ENCODE data around the gene CXCL17.
"Not testable (repeated sequence)": the region's sequence is repeated elsewhere in the genome, so short reads cannot be mapped to it uniquely, and the experiment has no call there.

The CXCL17 gene

DNA sequence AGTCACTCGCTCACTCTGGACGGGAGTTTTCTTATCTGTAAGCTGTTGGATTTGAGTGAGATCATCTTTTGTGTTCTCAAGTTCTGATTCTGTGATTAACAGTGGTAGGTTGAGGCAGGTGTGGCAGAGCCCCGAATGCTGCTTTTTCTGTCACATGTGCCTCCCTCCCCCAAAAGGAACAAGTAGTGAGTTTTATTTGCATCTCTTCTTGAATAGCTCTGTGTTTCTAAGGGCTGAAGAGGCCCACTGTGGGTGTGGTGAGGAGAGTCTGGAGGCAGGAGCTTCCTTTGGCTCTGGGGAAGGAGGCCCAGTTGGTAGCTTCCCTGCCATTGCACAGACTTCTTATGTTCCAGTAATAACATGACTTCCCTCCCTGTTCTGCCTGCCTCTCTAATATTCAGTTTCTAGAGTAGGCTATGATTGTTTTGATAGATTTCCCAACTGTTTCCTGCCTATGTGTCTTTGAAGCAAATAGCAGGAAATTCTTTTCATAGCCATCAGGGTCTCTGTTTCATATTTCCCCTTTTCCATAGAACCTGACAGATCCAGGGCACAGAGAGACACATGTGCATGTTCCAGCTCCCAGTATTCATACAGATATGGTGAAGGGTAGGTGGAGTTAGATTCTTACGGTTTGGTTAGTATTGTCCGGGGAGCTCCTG is 23.9 kb upstream of the CXCL17 start:
- DNase-seq (ENCODE audit: low spot score) (no peak), FAIRE-seq (no peak)

DNA sequence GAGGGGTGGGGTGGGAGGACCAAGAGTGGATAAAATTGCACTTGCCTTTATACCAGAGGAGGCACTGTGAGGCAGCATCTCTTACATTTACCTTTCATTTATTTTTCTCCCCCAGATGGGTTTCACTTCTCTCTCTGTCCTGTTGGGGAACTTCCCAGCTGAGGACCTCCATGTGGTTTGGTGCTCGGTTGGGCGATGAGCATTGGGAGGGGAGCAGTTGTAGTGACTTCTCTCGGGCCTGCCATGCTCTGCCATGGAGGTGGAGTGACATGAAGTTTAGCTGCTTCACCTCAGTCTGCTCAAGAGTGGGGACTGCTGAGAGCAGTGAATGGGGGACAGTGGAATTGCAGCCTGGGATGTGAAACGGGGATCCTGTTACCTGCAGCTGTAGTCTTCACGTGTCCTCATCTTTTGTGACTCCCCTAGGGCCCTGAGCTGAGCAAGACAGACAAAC is 23.1 kb upstream of the CXCL17 start:
- no peak for FAIRE-seq
- no peak for DNase-seq (ENCODE audit: low spot score)

DNA sequence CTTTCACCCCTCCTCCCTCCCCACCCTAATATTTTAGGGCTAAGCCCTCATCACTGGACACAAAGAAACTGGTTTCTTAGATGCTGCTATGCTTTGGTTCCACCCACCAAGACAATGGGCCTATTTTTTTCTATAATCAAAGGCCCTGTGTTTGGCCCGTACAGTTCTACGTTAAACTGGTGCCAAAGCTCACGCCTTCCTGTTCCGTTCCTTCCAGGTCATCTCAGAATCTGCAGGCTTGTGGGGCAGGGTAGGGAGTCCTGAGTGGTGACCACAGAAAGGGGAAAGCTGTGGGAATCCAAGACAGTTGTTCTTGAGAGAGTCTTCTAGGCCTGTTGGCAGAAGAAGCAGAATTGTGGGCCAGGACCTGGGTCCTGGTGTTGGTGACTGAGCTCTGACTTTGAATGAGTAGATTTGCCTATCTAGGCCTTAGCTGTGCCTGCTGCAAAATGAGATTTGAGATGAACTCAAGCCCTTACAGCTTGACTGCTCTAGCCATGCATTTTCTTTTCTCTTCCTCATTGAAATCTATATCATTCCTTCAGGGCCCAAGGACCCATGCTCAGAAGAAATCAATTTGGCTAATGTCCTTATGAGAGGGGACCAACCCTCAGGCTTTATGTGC is 19.1 kb upstream of the CXCL17 start:
- no peak for FAIRE-seq

DNA sequence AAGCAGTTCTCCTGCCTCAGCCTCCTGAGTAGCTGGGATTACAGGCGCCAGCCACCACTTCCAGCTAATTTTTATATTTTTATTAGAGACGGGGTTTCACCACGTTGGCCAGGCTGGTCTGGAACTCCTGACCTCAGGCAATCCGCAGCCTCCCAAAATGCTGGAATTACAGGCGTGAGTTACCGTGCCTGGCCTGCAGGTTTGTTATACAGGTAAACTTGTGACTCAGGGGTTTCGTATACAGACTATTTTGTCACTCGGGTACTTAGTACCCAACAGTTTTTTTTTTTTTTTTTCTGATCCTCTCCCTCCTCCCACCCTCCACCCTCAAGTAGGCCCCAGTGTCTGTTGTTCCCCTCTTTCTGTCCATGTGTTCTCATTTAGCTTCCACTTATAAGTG is 18.5 kb upstream of the CXCL17 start:
- not testable (repeated sequence) for FAIRE-seq; DNase-seq (ENCODE audit: low spot score)

More for the DNA sequence above, 19.1 kb upstream of the CXCL17 start:
- DNase-seq (ENCODE audit: low spot score): no peak

DNA sequence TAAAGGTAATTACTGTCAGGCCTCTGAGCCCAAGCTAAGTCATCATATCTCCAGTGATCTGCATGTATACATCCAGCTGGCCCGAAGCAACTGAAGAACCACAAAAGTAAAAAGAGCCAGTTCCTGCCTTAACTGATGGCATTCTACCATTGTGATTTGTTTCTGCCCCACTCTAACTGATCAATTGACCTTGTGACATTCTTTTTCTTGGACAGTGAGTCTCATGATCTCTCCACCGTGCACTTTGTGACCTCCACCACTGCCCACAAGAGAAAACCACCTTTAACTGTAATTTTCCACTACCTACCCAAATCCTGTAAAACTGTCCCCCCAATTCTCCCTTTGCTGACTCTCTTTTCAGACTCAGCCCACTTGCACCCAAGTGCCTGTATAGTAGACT is 17.2 kb upstream of the CXCL17 start:
- FAIRE-seq (no peak), DNase-seq (ENCODE audit: low spot score) (no peak)

DNA sequence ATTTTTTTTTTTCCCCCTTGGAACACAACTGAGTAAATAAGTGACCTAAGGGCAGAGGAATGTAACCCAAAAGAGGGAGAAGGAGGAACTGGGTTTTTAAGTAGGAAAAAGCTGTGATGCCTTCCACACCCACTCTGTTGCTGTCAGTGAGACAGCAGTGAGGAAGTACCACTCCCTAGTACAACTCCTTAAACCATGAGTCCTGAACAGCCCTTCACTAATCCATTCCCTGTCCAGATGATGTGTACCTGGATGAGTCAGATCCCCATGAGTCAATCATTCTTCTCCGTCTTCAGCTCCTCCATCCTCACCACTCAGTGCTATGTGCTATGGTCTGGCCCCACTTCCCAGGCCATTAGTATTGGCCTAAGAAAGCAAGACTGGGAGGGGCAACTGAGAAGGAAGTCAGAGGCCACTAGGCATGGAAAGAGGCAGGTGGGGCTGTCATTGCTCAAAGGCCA is 12.9 kb upstream of the CXCL17 start:
- FAIRE-seq (no peak), DNase-seq (ENCODE audit: low spot score) (peak; percentile 77)

DNA sequence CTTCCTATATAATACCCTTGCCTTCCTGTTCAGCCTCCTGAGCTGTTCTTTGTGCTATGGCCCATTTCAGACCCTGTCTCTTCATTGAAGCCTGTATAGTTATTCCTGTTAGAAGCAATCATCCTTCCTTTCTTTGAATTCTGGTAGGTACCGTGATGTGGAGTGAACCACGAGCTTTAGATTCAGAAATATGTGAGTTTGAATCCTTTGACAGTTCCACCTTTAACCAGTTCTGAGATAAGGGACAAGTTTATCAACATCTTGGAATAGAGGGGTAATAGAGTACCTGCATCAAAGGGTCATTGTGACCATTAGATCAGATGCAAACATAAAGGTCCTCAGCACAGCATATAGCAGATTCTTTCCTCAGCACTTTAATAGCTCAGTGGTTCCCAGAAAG is 12.3 kb upstream of the CXCL17 start:
- no peak for DNase-seq (ENCODE audit: low spot score)
- FAIRE-seq: no peak

DNA sequence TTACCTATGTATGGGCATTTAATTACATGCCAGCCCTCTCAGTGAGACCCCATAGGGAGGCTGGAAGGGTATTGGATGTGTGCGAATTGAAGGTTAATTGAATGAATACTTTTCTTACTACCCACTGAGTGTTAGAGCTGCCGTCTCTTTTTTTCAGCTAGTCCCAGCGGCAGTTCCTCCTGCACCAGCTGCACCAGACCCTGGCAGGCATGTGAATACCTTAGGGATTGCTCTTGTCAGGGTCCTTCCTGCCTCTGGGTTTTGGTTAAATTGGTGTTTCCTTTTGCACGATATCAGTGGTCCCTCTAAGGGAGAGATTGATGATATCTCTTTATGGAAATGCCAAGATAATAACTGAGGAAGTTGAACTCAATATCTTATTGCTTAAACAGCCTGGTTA is 9.8 kb upstream of the CXCL17 start:
- no peak for DNase-seq (ENCODE audit: low spot score)
- FAIRE-seq: no peak

DNA sequence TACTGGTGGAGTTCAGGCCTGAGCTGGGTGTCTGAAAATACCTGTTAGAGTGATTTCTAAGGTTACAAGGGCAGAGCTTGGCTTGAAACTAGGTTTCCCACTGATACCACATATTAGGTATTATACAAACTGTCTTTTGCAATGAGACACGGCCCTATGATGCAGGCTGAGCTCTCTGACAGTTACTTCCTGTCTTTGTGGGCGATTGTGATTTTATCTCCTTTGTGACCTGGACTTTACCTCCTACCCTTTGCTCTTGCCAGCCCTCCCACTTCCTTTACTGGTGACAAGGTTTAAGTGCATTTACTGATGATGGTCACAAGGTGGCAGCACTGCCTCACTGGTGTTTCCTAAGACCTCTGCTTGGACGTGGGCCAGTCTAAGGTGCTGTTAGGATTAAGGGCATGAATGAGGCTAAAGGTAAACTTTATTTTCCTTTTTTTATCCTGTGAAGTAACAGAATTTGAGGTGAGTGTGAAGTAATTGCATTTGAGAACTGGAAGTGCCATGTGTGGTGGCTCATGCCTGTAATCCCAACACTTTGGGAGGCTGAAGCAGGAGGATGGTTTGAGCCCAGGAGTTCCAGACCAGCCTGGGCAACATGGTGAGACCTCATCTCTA is 7.7 kb upstream of the CXCL17 start:
- DNase-seq (ENCODE audit: low spot score) (peak; percentile 79), FAIRE-seq (peak; percentile 82)

DNA sequence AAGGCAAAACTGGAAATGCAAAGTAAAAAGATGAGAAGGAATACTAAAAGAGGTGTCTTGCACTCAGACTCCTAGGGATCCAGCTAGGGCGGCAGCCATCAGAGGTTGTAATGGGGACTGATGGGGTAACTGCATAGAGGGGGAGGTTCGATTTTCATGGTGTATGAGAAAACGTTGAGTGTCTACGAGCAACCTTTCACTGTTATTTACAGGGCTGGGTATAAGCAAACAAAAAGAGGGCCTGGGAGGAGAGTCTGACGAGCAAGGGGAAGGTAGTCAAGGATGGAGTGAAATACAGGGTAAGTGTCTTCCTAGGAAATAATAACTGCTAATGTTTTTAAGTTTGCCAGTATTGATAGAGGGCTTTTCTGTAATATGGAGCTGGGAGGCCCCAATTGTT is 5.6 kb upstream of the CXCL17 start:
- DNase-seq (ENCODE audit: low spot score); FAIRE-seq: not testable (repeated sequence)

DNA sequence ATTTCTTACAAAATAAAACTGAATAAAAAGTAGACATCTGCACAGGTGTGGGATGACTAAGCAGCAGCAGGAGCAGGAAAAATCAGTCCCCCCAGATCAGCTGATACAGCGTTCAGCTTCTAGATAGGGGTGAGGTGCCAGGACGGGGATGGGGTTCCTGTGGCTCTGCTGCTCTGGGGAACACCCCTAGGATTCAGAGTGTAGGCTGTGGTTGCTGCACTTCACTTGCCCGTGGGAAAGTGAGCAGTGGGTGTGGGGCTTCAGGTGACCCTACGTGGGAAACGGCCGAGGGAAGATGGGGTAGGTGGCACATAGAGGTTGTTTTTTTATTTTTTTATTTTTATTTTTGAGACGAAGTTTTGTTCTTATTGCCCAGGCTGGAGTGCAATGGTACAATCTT is 3.2 kb upstream of the CXCL17 start:
- FAIRE-seq (no peak), DNase-seq (ENCODE audit: low spot score) (no peak)

DNA sequence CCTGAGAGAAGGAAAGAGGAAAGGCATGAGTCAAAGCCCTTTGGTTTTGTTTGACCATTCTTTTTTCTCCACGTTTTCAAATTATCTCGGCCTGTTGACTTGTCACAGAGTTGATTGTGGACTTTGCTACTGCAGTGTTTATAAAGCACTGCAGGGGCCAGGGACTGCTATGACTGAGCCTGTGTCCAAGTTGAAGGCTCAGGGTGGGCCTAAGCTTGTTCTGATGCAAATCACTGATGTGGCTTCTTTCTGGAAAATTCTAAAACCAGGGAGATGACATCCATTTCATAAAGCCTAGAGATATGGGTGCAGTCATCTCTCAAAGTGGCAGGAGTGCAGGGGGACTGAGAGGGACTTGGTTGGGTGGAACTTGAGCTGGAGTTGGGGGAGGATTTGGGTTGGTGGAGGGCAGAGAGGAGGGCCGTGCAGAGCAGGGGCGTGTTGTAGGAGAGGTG is 1.2 kb upstream of the CXCL17 start:
- no peak for FAIRE-seq
- DNase-seq (ENCODE audit: low spot score): no peak

DNA sequence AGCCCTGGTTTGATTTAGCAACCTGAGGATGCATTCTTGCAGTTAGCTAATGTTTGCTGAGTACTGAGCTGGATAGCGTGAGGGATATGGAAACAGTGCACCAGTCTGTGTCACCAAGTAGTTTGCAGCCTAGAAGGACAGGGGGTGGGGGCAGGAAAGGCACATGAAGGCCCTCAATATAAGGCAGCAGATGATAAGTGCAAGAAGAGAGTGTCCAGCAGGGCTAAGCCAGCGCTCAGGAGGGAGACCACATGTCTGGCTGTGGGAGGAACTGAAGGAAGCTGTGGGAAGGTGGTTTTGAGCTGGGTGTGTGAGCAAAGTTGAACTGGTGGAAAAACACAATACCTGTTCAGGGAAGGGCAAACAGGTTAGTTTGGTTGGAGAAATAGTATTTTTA is 1.7 kb downstream of the CXCL17 start:
- DNase-seq (ENCODE audit: low spot score): no peak

DNA sequence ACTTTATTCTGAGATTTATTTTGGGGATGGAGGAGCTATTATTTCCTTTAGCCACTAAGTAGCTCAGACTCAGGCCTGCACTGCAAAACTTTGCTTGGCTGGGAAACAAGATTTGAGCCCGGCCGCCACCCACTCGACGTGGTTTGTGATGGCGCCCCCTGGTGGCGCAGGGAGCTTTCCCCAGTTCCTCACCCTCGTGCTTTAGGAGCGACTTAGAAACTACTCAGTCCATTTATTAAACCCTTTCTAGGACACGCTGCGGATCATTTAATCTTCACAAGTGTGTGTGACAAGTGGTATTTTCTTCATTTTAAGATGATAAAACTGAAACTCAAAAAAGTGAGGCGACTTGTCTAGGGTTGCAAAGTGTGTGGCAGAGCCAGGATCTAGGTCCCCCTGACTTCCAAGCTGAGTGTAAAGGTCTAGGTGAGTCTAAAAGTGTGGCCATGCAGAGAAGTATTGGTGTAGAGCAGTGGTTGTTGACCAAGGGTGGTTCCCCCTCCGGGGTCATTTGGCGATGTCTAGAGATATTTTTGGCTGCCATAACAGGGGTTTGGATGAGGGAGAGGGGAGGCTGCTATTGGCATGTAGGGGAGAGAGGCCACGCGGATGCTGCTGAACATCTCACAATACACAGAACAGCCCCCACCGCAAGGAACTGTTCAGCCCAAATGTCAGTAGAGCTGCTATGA is 2.2 kb downstream of the CXCL17 start:
- FAIRE-seq: no peak

More for the DNA sequence above, 1.7 kb downstream of the CXCL17 start:
- no peak for FAIRE-seq

DNA sequence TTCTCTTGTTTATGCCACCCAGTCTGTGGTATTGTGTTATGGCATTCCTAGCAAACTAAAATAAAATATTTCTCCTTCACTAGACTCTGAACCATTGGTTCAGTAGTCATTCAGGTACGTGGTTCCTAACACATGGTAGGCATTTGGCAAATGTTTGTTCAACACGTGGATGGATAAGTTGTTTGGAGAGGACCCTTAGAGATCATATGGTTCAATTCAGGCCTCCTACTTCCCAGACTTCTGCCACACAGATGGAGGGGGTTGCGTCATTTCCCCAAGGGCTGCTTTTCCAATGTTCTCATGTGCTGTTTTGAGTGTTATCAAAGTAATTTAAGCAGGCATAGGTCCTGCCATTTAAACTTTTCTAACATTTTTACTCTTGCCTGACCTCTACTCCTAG is 6.7 kb downstream of the CXCL17 start:
- DNase-seq (ENCODE audit: low spot score): no peak
- no peak for FAIRE-seq

More for the DNA sequence above, 2.2 kb downstream of the CXCL17 start:
- peak; percentile 78 for DNase-seq (ENCODE audit: low spot score)

DNA sequence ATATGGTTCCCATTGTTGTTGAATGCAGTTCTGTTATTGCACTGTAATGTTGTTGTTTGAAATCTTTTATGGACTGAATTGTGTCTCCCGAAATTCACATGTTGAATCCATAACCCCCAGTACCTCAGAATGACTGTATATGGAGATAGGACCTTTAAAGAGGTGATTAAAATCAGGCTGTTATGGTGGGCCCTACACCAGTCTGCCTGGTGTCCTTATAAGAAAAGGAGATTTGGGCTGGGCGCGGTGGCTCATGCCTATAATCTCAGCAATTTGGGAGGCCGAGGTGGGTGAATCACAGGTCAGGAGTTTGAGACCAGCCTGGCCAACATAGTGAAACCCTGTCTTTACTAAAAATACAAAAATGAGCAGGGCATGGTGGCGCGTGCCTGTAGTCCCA is 7.4 kb downstream of the CXCL17 start:
- no peak for DNase-seq (ENCODE audit: low spot score)
- no peak for FAIRE-seq

DNA sequence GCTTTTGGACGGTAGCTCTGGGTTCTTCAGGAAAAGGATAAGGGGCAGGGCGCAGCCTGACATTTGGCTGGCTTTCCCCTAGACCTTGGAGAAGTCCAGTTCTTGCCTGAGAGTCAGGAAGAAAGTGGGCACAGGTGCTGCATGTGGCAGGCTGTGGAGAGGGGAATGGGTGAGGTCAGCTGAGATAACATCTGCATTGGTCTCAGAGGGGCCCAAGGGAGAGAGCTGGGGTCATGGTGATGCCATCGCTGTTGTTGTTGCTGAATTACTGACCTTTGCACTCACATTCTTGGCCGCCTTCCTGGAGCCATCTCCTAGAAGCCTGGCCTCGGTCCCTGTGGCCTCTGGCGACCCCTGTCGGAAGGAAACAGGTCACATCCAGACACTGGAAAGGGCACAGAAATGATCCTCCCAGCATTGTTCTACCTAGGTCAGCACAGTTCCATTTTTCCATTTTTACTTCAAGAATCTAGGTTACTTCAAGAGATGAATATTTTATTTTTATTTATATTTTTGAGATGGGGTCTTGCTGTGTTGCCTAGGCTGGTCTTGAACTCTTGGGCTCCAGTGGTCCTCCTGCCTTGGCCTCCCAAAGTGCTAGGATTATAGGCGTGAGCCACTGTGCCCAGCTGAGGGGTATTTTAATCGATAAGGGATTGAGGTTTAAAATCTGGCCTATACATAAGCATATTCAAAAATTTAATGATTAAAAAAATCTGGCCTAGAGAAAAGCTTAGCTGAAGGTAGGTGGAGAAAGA is 9.1 kb downstream of the CXCL17 start:
- FAIRE-seq (no peak), DNase-seq (ENCODE audit: low spot score) (peak; percentile 50)

DNA sequence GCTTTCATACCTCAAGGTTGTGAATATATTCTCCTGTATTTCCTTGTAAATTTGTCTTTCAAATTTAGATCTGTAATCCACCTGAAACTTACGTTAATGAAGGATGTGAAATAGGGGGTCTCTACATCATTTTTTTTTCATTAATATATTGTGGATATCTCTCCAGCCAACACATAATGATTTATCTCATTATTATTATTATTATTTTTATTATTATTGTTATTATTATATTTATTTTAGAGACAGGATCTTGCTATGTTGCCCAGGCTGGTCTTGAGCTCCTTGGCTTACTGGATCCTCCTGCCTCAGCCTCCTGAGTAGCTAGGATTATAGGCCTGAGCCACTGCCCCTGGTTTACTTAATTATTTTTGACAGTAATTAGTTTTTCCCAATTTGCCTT is 11.3 kb downstream of the CXCL17 start:
- DNase-seq (ENCODE audit: low spot score) (no peak), FAIRE-seq (no peak)

DNA sequence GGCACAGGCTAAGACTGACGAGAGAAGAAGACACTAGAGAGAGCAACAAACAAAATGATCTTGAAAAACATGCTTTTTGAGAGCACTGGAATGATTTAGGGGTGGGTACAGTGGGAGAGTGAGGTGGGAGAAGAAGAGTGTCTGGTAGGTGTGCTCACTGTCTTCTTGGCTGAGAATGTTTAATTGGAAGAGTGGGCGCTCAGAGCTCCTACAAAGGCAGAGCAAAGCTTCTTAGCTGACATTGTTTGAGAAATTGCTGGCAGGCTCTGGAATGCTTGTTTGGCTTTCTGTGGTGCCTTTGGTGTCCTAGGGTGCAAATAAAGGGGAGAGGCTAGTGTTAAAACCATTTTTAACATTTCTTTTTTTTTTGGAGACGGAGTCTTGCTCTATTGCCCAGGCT is 14.1 kb downstream of the CXCL17 start:
- DNase-seq (ENCODE audit: low spot score) (no peak), FAIRE-seq (no peak)

DNA sequence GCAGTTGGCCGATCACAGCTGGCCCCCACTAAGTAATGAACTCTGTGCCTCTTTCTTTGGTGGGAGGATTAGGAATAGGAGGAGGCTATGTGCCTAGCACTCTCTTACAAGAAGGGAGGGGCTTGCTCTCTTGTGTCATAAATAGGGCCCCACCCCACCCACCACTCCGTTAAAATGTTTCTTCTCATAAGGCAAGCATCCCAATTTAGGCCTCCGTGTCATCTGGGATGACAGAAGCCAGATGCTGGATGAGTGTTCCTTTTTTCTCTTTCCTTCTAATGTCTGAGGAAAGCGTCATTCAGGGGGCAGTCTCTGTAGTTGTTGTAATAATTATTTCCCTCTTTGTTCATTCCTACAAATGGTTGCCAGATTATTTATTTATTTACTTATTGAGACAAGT is 15.4 kb downstream of the CXCL17 start, which contains the start of gene LIPE:
LIPE (minus strand) TSS at position 76 of the 400 bp plus-strand sequence. CDS start 239 bp downstream, outside the sequence.
- no peak for FAIRE-seq
- DNase-seq (ENCODE audit: low spot score): no peak

DNA sequence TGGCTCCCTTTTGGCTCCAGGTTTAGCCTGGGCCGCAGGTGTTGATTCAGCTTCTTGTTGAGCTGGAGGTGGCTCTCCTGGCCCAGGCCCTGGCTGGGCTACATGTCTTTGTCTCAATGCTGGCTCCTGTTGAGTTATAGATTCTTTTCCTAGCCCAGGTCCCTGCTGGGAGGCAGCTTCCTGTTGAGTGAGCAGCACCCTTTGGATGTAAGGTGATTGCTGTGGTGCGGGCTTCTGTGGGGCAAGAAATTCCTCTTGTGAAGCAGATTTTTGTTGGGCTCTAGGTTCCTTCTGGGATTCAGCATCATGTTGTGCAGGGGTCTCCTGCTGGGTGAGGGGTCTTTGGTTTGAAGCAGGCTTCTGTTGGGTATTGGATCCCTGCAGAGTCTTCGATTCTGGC is 16.1 kb downstream of the CXCL17 start:
- DNase-seq (ENCODE audit: low spot score) (no peak), FAIRE-seq (no peak)
